GM12891 (cell line): Measurements from ENCODE around the gene WNT8B.

Source experiments
- POLR2A ChIP-seq: IDR thresholded peaks from 2 replicates; pipeline ENCODE4 v1.6.1; 2011; ENCODE audit warnings: low read depth, low read length, control low read depth
- POLR2AphosphoS5 ChIP-seq: IDR thresholded peaks from 2 replicates; pipeline ENCODE4 v1.6.1; 2011; ENCODE audit warnings: low read depth, low read length, control low read depth

DNA sequence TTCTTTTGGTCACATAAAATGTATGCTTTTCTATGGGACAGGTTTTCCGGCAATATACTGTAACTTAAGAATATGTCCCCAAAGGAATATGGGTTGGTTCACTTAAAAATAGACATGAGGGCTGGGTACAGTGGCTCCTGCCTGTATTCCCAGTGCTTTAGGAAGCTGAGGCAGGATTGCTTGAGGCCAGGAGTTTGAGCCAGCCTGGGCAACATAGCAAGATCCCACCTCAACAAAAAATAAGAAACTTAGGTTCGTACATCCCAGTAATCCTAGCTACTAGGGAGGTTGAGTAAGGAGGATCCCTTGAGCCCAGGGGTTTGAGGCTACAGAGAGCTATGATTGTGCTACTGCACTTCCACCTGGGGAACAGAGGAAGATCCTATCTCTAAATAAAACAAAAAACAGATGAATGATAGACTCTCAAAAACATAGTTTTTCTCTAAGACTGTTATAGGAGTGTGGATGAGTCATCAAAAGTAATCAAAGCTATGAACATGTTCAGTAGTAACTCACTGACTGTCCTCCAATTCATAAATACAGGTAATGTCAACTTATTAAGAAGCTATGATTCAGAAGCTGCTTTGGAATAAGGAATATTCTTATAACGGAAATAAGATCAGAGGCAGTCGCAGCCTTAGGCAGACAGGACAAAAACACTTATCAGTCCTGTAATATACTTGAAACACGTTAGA, 59.4 kb downstream of the WNT8B start:
- TF ChIP-seq POLR2A (no peak), POLR2AphosphoS5 (no peak)
